GM21786 (cell line): ENCODE data around the gene PTPRM.

Experiments used
- ATAC-seq: cut with Tn5 transposase; IDR thresholded peaks from one replicate; pipeline ENCODE4 v1.9.1; 2021; ENCODE audit not compliant: unreplicated experiment

PTPRM gene

GRCh38 chr18:8197499-8197898 lies 630.4 kb downstream of the PTPRM start:
- ATAC-seq = no peak

GRCh38 chr18:8207996-8208395 lies 640.9 kb downstream of the PTPRM start:
- no peak for ATAC-seq

GRCh38 chr18:8208716-8209115 lies 641.6 kb downstream of the PTPRM start:
- ATAC-seq = no peak

- no peak for ATAC-seq
Observed at GRCh38 chr18:8212896-8213780, 646.0 kb downstream of the PTPRM start.

- no peak for ATAC-seq
Observed at GRCh38 chr18:8215741-8216140, 648.6 kb downstream of the PTPRM start.

- no peak for ATAC-seq
Observed at GRCh38 chr18:8217051-8217564, 650.0 kb downstream of the PTPRM start.

GRCh38 chr18:8218197-8218596 lies 651.1 kb downstream of the PTPRM start:
- ATAC-seq = no peak

- no peak for ATAC-seq
Observed at GRCh38 chr18:8221452-8221851, 654.3 kb downstream of the PTPRM start.

- no peak for ATAC-seq
Observed at GRCh38 chr18:8224576-8224975, 657.5 kb downstream of the PTPRM start.

GRCh38 chr18:8229040-8229439 lies 661.9 kb downstream of the PTPRM start:
- ATAC-seq = no peak

GRCh38 chr18:8229787-8230186 lies 662.7 kb downstream of the PTPRM start:
- no peak for ATAC-seq

- no peak for ATAC-seq
Observed at GRCh38 chr18:8231316-8231715, 664.2 kb downstream of the PTPRM start.

- ATAC-seq = no peak
Observed at GRCh38 chr18:8232791-8233190, 665.7 kb downstream of the PTPRM start.

- ATAC-seq = no peak
Observed at GRCh38 chr18:8235894-8236293, 668.8 kb downstream of the PTPRM start.

GRCh38 chr18:8238507-8238906 lies 671.4 kb downstream of the PTPRM start:
- ATAC-seq = no peak

GRCh38 chr18:8241731-8242130 lies 674.6 kb downstream of the PTPRM start:
- ATAC-seq = no peak

- no peak for ATAC-seq
Observed at GRCh38 chr18:8242151-8242696, 675.1 kb downstream of the PTPRM start.

- ATAC-seq = no peak
Observed at GRCh38 chr18:8247700-8248099, 680.6 kb downstream of the PTPRM start.

GRCh38 chr18:8248576-8248975 lies 681.5 kb downstream of the PTPRM start:
- ATAC-seq = no peak

- no peak for ATAC-seq
Observed at GRCh38 chr18:8249811-8250210, 682.7 kb downstream of the PTPRM start.

GRCh38 chr18:8252371-8252770 lies 685.3 kb downstream of the PTPRM start:
- ATAC-seq = no peak

GRCh38 chr18:8253944-8254343 lies 686.8 kb downstream of the PTPRM start:
- ATAC-seq = no peak
